ENCODE measurements around the gene WDR5.
A peak's percentile ranks its signal among the peaks of the same experiment; 100 is the strongest.
"Not testable (repeated sequence)": the region's sequence is repeated elsewhere in the genome, so short reads cannot be mapped to it uniquely, and the experiment has no call there.

WDR5 gene

DNA sequence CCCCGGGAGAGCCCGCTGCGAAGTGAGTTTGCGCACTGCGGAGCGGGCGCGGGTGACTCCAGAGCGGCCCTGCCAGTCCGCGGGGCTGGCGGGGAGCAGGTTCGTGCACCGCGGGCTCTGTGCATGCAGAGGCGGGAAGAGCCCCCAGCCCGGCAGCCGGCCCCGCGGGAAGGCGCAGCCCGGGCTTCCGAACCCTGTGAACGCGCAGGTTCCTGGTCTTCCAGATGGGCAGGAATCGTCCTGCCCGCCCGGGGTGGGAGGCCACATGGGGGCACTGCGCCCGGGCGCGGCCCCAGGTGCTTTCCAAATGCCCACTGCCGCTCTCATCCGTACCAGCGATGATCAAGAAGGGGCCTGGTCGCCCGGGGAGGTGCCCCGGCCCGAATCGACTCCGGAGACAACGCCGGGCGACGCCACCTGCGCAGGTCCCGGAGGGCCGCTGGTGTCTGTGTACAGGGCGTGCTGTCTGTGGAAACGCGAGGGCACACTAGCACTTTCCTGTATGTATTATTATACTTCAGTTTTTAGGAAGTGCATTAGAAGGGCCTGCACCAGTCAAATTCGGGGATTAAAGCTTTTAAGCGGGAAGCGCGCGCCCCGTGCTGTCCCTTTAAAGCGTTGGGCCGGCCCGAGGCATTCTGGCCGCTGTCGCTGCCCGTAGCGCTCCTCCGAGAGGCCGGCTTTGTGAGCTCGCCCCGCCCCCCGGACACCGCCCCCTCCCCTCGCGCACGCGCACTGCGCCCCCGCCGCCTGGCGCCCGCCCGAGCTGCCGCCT lies at the start of gene WDR5:
WDR5 (plus strand) TSS at position 740 of the 775 bp plus-strand sequence. CDS start 3,796 bp downstream, outside the sequence.
- DNase-seq, result peak; percentile 97

DNA sequence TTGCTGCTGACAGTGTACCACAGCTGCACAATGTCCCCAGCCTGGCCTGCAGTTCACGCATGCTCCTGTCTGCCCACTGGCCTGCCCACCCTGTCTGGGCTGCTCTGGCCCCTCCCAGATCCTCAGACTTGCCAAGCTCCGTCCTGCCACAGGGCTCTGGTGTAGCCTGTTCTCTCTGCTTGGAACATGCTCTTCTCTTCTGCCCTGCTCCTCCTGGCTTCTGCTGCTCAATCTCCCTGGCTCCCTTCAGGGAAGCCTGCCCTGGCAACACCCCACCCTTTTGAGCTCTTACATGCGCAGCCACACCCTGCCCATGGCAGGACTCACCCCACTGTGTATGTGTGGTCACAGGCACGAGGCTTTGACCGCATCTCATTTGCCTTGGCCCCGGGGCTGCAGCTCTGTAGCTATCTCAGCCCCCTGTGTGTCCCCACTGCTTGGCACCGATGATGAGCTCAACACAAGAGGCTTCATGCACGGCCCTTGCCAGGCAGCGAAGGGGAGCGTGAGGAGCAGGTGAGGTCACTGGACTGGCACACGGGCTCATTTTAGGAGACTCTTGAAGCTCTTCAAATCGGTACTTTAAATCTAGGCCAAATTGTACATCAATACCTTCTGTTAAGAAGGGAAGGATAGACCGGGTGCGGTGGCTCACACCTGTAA lies 47.7 kb upstream of the WDR5 start:
- no peak for DNase-seq

DNA sequence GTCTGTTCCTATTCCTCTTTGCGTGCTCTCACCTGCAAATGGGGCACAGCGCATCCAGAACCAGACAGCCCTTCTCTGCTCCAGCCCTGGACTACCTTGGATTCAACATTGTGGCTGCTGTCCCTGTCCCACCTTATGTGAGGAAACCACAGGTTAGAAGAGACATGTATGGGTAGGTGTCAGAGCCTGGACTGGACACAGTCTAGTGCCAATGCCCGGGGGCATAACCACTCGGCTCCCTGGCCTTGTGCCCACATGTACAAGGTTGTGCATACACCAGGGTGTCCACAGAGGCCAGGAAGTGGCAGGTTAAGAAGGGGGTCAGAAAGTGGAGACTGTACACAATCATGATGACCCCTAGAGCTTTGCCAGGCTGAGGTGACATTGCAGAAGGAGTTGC lies 45.9 kb upstream of the WDR5 start:
- DNase-seq, result no peak

- no peak for DNase-seq
These were observed 36.6 kb upstream of the WDR5 start for GRCh38 chr9:134099123-134099761.

GRCh38 chr9:134100040-134100439 lies 35.8 kb upstream of the WDR5 start:
- peak; percentile 75 for DNase-seq

DNA sequence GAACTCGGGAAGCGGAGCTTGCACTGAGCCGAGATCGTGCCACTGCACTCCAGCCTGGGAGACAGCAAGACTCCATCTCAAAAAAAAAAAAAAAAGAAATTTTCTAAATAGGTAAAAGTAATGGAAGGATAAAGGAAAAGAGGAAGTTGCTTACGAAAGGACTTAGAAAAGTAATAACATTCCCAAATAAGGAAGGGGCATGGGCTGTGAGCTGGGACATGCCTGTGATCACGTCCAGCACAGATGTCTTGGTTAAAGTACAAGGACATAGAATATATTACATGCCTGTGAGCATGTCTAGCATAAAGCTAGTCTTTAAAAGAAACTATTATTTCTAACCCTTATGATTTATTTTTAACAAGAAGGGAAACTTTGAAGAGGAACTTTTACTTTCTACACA lies 34.7 kb upstream of the WDR5 start:
- DNase-seq, result not testable (repeated sequence)

- no peak for DNase-seq
These were observed 34.2 kb upstream of the WDR5 start for GRCh38 chr9:134101623-134102149.

DNA sequence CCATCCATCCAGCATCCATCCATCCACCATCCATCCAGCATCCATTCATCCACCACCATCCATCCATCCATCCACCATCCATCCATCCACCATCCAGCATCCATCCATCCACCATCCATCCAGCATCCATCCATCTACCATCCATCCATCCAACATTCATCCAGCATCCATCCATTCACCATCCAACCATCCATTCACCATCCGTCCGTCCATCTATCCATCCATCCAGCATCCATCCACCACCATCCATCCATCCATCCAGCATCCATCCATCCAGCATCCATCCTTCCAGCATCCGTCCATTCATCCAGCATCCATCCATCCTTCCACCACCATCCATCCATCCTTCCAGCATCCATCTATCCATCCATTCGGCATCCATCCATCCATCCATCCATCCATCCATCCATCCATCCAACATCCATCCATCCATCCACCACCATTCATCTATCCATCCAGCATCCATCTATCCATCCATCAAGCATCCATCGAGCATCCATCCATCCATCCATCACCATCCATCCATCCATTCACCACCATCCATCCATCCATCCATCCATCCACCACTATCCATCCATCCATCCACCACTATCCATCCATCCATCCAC lies 32.4 kb upstream of the WDR5 start:
- DNase-seq, result no peak

- DNase-seq, result no peak
These were observed 24.8 kb upstream of the WDR5 start for GRCh38 chr9:134111064-134111463.

DNA sequence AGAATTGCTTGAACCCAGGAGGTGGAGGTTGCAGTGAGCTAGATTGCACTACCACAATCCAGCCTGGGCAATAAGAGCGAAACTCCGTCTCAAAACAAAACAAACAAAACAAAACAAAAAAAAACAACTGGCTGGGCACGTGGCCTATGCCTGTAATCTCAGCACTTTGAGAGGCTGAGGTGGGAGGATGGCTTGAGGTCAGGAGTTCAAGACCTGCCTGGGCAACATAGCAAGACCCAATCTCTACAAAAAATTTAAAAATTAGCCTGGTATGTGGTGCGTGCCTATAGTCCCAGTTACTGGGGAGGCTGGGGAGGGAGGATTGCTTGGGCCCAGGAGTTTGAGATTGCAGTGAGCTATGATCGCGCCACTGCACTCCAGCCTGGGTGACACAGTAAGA lies 23.3 kb upstream of the WDR5 start:
- no peak for DNase-seq

- not testable (repeated sequence) for DNase-seq
These were observed 16.9 kb upstream of the WDR5 start for GRCh38 chr9:134118972-134119371.

DNA sequence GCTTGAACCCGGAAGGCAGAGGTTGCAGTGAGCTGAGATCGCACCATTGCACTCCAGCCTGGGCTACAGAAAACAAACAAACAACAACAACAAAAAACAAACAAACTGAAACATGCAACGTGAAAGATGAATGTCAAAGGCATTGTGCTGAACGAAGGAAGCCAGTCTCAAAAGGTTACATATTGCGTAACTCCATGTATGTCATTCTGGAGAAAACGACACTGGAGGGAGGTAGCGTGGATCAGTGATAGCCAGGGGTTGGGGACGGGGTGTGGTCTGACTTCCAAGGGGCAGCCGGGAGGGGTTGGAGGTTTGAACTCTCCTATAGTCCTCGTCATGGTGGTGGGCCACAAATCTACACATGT lies 12.1 kb upstream of the WDR5 start:
- no peak for DNase-seq

DNA sequence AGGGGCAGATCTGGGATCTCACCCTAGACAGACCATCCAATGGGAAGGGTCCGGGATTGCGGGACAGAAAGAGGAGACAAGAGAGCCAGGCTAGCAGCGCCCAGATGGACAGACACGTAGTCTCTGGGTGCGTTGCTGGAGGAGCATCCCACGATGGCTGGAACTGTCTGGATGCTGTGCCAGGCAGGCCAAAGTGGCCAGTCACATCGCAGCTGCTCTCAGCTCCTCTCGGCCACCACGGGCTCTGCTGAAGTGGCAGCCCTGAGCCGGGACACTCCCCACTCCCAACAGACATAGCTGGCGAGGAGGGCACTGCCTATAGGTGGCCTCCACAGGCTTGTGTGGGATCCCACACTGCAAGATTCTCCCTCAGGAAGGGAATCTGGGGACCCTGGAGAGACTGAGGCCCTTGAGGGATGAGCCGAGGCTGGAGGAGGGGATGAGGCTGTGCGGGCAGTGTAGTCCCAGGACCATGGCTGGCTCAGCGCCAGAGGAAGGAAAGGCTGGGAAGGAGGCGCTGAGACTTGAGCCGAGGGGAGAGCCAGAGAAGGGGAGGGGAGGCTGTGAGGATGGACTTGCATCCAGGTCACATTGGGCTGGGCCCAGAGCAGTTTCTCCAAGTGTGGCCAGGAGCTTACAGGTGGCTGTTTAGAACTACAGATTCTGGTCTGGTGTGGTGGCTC lies 10.3 kb upstream of the WDR5 start:
- peak; percentile 23 for DNase-seq

DNA sequence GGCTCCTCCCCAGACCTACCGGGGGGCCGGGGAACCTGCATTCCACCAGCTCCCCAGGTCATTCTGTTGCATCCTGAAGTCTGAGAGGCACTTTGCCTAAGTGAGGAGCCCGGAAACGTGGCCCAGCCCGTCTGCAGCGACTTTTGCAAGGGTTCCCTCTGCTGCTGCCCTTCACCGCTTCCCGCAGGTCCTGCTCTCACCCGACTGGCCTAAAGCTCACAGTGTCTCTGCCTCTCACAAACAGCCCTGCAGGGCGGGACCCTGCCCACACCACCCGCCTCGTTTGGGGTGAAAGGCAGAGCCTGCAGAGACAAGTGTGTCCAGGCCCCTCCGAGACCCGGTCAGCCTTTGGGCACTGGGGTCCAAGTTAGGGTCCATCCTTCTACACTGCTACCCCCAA lies 9.5 kb upstream of the WDR5 start:
- no peak for DNase-seq

DNA sequence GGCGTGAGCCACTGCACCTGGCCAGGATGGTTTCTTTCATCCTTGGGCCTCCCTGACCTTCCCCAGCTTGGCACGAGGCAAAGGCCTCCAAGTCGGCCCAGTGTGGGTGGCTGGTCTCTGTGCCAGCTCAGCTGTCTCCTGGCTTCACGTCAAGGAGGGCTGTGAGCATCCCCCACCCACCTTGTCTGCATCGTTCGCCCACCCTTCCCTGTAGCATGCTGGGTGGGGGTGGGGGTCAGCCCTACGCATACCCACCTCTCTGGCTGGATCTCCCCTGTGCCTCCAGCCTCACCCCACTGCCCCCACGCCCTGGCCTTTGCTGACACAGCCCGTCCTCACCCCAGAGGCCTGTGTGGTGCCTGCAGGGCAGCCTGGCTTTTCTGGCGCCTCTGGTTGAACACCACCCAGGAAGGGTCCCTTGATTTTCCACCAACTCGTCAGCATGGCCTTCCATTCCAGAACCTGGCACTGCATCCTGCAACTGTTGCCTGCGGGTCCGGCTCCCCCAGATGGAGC lies 8.8 kb upstream of the WDR5 start:
- no peak for DNase-seq

- DNase-seq, result no peak
These were observed 8.3 kb upstream of the WDR5 start for GRCh38 chr9:134127616-134128015.

GRCh38 chr9:134128727-134129679 lies 6.9 kb upstream of the WDR5 start:
- peak; percentile 78 for DNase-seq

- peak; percentile 42 for DNase-seq
These were observed 5.1 kb upstream of the WDR5 start for GRCh38 chr9:134130503-134131375.

GRCh38 chr9:134131471-134132207 lies 4.2 kb upstream of the WDR5 start:
- no peak for DNase-seq
